AG04449 (cell line): Measurements from ENCODE around the gene RGL3.
"Not testable (repeated sequence)": the region's sequence is repeated elsewhere in the genome, so short reads cannot be mapped to it uniquely, and the experiment has no call there.

Experiments
- CTCF ChIA-PET: fragments of 350-600 bp; formaldehyde crosslinking; extraction: SDS; loops from one replicate; lab custom pipeline; 2021; ENCODE audit warnings: antibody characterized with exemption; lab: Yijun Ruan, JAX
- POLR2A ChIA-PET: fragments of 400-600, 350-600 bp; formaldehyde crosslinking; extraction: SDS; loops from one replicate; lab custom pipeline; 2020; ENCODE audit warnings: antibody characterized with exemption, inconsistent platforms; lab: Yijun Ruan, JAX
- DNase-seq: peaks from one replicate; pipeline ENCODE4 v3.0.0-alpha.2; 2010; ENCODE audit warnings: low read depth, low spot score
- H3K4me3 ChIP-seq: 2 replicates; pipeline ENCODE4 v1.5.1; 2011; ENCODE audit warnings: low read depth, mild to moderate bottlenecking, control low read depth, low read length
- TF ChIP-seq, protein P1 (sequence below): IDR thresholded peaks from one replicate; pipeline ENCODE4 v1.5.1; 2011; ENCODE audit warnings: mild to moderate bottlenecking, moderate library complexity, low read length, control low read depth, inconsistent platforms; ENCODE audit not compliant: insufficient read depth; ENCODE audit errors: missing control alignments

RGL3 gene

DNA sequence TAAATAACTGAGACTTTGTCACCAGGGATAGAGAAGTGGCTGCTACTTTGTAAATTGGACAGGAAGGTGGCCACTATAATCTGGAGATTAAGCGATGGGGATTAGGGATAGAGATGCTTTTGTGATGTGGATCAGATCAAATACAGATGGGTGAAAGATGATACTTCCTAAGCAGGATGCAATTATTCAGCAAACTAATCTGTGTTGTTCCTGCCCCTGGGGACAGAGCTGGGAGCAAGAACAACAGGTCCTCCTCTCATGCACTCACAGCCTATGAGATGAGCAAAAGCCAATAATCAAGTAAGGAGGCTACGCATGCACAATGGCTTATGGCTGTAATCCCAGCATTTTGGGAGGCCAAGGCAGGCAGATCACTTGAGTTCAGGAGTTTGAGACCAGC is 4.6 kb downstream of the RGL3 start:
- TF ChIP-seq, protein P1, sequence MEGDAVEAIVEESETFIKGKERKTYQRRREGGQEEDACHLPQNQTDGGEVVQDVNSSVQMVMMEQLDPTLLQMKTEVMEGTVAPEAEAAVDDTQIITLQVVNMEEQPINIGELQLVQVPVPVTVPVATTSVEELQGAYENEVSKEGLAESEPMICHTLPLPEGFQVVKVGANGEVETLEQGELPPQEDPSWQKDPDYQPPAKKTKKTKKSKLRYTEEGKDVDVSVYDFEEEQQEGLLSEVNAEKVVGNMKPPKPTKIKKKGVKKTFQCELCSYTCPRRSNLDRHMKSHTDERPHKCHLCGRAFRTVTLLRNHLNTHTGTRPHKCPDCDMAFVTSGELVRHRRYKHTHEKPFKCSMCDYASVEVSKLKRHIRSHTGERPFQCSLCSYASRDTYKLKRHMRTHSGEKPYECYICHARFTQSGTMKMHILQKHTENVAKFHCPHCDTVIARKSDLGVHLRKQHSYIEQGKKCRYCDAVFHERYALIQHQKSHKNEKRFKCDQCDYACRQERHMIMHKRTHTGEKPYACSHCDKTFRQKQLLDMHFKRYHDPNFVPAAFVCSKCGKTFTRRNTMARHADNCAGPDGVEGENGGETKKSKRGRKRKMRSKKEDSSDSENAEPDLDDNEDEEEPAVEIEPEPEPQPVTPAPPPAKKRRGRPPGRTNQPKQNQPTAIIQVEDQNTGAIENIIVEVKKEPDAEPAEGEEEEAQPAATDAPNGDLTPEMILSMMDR = no peak
- ChIA-PET POLR2A (no interaction called here), CTCF (interaction anchor here (1.4 to 4.5 kb wide), 2 partner anchors 28 to 34 kb away, joined by 4 to 13 read pairs; no protein-coding TSS in a partner anchor)
- H3K4me3 ChIP-seq = no peak overlapping the region
- no peak for DNase-seq

DNA sequence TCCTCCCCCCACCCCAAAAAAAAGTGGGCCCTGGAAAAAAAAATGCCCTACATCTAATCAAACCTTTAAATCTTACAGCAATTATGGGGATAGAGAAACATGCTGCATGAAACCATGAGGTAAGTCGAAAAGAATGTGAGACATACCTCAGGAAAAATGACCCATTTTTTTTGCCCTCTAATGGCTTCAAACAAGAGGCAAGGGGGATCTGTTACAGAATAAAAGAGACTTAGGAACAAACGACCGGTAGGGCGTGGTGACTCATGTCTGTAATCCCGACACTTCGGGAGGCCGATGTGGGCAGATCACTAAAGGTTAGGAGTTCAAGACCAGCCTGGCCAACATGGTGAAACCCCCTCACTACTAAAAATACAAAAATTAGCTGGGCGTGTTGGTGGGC is 8.4 kb downstream of the RGL3 start:
- POLR2A ChIA-PET = no interaction called here
- TF ChIP-seq, protein P1 = no peak
- DNase-seq = no peak
- CTCF ChIA-PET = interaction anchor here (0.6 to 4.5 kb wide), 3 partner anchors 23 to 120 kb away, joined by 3 to 13 read pairs (median 3); no protein-coding TSS in a partner anchor
- no peak overlapping the region for H3K4me3 ChIP-seq

DNA sequence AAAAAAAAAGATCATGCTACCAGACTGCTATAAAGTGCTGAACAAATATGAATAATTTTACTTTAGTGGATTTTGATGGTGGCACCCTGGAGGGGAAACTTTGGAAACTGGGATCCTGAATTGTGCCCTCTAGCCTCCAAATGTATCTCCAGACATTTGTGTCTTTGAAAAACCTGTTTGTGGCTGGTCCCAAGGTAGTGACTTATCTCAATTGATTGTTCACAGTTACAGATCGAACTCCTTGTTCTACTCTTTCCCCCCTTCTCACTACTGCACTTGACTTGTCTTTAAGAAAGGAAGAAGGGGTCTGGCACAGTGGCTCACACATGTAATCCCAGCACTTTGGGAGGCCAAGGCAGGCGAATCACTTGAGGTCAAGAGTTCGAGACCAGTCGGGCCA is 10.5 kb downstream of the RGL3 start:
- TF ChIP-seq, protein P1 = no peak
- no peak for DNase-seq
- ChIA-PET POLR2A (no interaction called here), CTCF (interaction anchor here (1.3 kb wide), 1 partner anchor 26 kb away, joined by 3 read pairs; the partner anchor contains the start of gene ODAD3)
- no peak overlapping the region for H3K4me3 ChIP-seq

DNA sequence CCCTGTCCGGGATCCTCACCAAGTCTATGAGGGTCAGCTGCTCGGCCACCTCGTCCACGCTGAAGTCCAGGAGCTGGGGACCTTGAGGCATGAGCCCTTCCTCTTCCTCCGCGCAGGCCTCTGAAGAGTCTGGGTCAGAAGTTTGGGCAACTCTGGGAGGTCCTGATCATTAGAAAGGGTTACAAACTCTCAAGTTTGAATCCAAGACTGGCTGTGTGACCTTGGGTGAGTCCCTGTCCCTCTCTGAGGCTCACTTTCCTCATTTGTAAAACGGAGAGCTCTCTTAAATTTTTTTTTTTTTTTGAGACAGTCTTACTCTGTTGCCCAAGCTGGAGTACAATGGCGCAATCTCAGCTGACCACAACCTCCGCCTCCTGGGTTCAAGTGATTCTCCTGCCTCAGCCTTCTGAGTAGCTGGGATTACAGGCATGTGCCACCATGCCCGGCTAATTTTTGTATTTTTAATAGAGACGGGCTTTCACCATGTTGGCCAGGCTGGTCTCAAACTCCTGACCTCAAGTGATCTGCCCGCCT is 12.3 kb downstream of the RGL3 start:
- H3K4me3 ChIP-seq, DNase-seq: not testable (repeated sequence)
- POLR2A ChIA-PET = interaction anchor here (0.8 kb wide), 1 partner anchor 32 kb away, joined by 3 read pairs; the partner anchor contains the start of gene SWSAP1
- CTCF ChIA-PET = interaction anchor here (0.9 to 5.3 kb wide), 10 partner anchors 9 to 132 kb away, joined by 3 to 42 read pairs (median 4); partner anchors contain the start of gene TSPAN16

DNA sequence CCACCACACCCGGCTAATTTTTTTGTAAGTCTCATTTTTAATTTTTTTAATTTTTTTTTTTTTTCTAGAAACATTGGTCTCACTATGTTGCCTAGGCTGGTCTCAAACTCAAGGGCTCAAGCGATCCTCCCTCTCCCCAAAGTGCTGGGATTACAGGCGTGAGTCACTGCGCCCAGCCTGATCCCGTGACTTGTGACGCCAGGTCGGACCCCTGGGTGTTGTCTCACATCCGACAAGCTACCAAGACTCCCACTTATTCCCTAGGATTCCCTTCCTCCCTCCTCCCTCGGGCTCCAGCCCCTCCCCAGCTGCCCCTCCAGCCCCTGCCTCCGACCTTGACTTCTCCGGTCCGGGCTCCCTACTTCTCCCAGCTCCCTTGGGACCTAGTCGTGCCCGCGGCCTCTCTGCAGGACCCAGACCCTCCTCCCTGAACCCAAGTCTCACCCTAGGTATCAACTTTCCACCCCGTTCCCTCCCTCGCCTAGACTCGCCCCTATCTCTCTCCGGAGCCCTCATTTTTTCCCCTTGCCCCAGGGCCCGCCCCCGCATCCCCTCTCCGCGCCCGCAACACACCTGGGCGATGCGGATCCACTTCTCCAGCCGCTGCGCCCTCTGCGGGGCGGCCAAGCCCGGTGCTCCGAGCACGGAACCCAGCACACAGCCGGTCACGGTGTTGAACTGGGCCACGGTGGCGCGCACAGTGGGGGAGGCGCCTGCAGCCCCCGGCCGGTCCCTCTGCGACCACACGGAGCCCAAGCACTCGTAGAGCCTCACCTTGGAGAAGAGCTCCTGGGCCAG is 13.1 kb downstream of the RGL3 start:
- no peak overlapping the region for H3K4me3 ChIP-seq
- TF ChIP-seq, protein P1 = peak; percentile 58
- CTCF ChIA-PET = interaction anchor here (0.7 to 5.3 kb wide), 11 partner anchors 14 to 131 kb away, joined by 3 to 42 read pairs (median 3); partner anchors contain the start of genes SWSAP1 and TSPAN16
- POLR2A ChIA-PET = no interaction called here
- no peak for DNase-seq

DNA sequence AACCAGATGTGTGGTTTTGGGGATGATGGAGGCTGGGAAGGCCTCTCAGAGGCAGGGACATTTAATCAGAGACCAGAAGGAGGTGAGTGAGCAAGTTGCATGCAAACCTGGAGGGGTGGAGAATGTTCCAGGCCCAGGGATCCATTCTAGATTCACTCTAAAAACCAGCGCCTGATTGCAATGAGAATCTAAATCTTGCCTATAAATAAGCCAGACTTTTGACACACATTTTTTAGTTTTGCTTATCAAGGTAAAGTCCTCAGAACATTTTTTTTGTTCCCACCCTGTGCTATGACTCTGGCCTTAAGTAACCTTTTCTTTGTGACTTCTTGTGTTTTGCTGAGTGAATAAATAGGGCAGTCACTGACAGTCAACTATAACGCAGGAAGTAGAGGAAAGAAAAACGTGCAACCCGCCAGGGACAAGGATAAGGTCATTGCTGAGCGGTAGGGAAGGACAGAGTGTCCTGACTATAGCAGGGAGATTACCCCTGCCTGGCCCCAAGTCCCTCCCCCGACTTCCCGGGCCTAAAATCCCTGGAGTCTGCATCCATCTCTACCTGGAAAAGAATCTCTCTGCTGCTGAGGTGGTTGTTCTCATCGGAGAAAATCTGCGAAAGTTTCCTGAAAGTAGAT is 14.4 kb downstream of the RGL3 start:
- no peak overlapping the region for H3K4me3 ChIP-seq
- CTCF ChIA-PET = interaction anchor here (2.9 to 5.3 kb wide), 3 partner anchors 15 to 109 kb away, joined by 8 to 42 read pairs (median 18); partner anchors contain the start of genes RGL3 and TSPAN16
- POLR2A ChIA-PET = no interaction called here
- TF ChIP-seq, protein P1 = no peak
- no peak for DNase-seq
